ENCODE results near the gene KRTAP5-1. TPM values are rescaled to one million over a fixed set of nuclear protein-coding genes. Genes with fewer than 3 reads are reported as not detected.

Gene KRTAP5-1
- total and polyA plus RNA-seq, 10 of the 15 experiments (the other 5 are each of a cell fraction or from before 2014, with no cell fraction given) = not detected

DNA sequence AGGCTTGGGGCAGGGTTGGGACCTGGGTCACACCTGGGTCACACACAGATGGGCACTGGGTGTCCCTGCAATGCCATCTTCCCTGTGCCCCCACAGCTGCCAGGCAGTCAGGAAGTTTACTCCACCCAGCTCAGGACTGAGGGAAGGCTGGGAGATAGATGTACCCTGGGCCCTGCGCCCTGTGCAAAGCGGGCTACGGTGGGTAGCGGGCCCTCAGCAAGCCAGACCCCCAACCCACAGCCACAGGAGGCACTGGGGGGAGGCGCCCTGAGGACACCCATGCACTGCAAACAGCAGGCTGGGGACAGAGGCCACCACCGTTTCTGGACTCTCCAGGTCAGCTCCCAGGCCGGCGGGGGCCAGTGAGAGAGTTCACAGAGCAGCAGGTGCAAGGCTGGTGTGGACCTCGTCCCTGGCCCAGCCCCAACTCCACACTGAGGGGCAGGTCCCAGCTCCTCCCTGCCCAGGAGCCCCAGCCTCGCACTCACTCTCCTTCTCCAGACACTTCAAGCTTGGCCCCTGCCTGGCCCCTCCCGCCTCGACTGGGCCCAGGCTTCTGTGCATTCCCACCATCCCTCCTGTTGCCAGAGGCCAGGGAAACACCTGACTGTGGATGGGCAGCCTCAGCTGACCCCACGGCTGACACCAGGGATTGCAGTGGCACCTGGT, 17.9 kb downstream of the KRTAP5-1 start:
- Histone ChIP-seq H3K4me3 (no peak overlapping the region), H3K9me3 (replicated peaks; ENCODE audit: control insufficient read depth, insufficient read depth, low read length) (no peaks in the 10 kb centered on the region), H3K27me3 (replicated peaks in 1 of 2; ENCODE audit: control insufficient read depth in 2 of 2, insufficient read depth in 2 of 2, low read length in 1 of 2) (peaks cover 2 to 3% of the 10 kb centered on the region in 2 experiments; a peak in 3 of 4 replicates), H2AFZ (ENCODE audit: control insufficient read depth, low read depth, low read length) (no peak overlapping the region), H4K20me1 (ENCODE audit: control insufficient read depth, insufficient read depth) (no peaks in the 10 kb centered on the region), H3K27ac (ENCODE audit: control insufficient read depth, insufficient read depth) (no peak overlapping the region), H3K9ac (ENCODE audit: control insufficient read depth, insufficient read depth, low read length) (no peak overlapping the region), H3K4me1 (ENCODE audit: control insufficient read depth, insufficient read depth, low read length) (no peaks in the 10 kb centered on the region), H3K36me3 (ENCODE audit: control insufficient read depth in 2 of 2, insufficient read depth in 2 of 2, low read length in 1 of 2) (no peaks in the 10 kb centered on the region), H3K4me2 (ENCODE audit: control insufficient read depth, insufficient read depth) (no peak overlapping the region), H3K79me2 (ENCODE audit: control insufficient read depth, insufficient read depth, low read length) (no peaks in the 10 kb centered on the region)
- intact Hi-C loops (cut with micrococcal nuclease; ENCODE audit: unreplicated experiment) = no loop called here
- no TSS peak for BruUV-seq (replicated peaks)
- FAIRE-seq (no peak), ATAC-seq (no peak), DNase-seq (ENCODE audit: low read depth, low spot score) (no peak)
- WGBS (ENCODE audit: insufficient coverage, insufficient replicate concordance, low lambda C conversion rate, missing lambda C conversion rate) = 37% methylated on average over 12 of the region's 13 CpGs
- ChIA-PET POLR2A (no interaction called here), CTCF (no interaction called here), RAD21 (ENCODE audit: unreplicated experiment) (interaction anchor here (1.4 kb wide), 1 partner anchor 61 kb away, joined by 3 read pairs; no protein-coding TSS in a partner anchor), SMC1A (ENCODE audit: uncharacterized antibody, unreplicated experiment) (no interaction called here)
- in situ Hi-C loops (cut with MboI) = no loop called here
- no peak for TF ChIP-seq FOXM1 (IDR thresholded peaks at IDR 0.05; ENCODE audit: low read depth, low read length)

DNA sequence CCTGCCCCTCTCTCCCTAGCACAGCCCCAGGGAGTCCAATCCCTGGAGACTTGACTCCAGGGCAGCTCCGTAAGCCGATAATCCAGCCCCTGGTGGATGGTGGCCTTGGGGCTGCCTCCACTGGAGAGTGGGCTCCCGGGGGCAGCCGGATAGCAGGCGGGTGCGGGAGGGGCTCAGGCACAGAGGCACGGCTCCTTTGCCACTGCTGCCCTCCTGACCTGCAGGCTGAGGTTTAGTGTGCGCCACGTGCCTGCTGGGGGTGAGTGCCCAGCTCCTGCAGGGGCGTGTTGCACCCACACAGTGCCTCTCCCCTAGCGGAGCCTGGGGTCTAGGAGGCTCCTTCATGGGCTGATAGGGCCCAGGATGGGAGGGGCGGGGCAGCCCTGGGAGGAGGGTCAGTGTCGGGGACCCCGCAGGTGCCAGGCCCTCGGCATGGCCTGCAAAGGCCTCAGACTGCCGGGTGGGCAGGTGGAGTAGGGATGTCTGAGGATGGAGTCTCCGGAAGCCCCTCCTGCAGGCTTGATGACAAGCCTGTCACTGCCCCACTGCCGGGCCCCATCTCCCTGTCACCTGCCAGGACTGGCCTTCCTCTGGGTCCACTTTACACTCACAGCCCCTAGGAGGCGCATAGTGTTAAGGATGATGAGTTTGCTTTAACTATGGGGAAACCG, 18.6 kb downstream of the KRTAP5-1 start:
- POLR2A ChIA-PET = no interaction called here
- Histone ChIP-seq H3K36me3 (ENCODE audit: control insufficient read depth in 2 of 2, insufficient read depth in 2 of 2, low read length in 1 of 2) (no peaks in the 10 kb centered on the region), H3K4me2 (ENCODE audit: control insufficient read depth, insufficient read depth) (no peak overlapping the region), H4K20me1 (ENCODE audit: control insufficient read depth, insufficient read depth) (no peaks in the 10 kb centered on the region), H3K27ac (ENCODE audit: control insufficient read depth, insufficient read depth) (no peak overlapping the region), H3K9me3 (replicated peaks; ENCODE audit: control insufficient read depth, insufficient read depth, low read length) (no peaks in the 10 kb centered on the region), H3K4me1 (ENCODE audit: control insufficient read depth, insufficient read depth, low read length) (no peaks in the 10 kb centered on the region), H3K27me3 (replicated peaks in 1 of 2; ENCODE audit: control insufficient read depth in 2 of 2, insufficient read depth in 2 of 2, low read length in 1 of 2) (peaks cover 2 to 3% of the 10 kb centered on the region in 2 experiments; a peak in 3 of 4 replicates), H3K79me2 (ENCODE audit: control insufficient read depth, insufficient read depth, low read length) (no peaks in the 10 kb centered on the region), H3K9ac (ENCODE audit: control insufficient read depth, insufficient read depth, low read length) (no peak overlapping the region), H2AFZ (ENCODE audit: control insufficient read depth, low read depth, low read length) (no peak overlapping the region), H3K4me3 (no peak overlapping the region)
- in situ Hi-C loops (cut with MboI) = no loop called here
- FAIRE-seq = no peak
- BruUV-seq (replicated peaks) = no TSS peak
- no peak for ATAC-seq
- TF ChIP-seq NRF1 (conservative IDR thresholded peaks at IDR 0.05; ENCODE audit: low read depth, low read length) = no peak
- no peak for TF ChIP-seq RCOR1 (conservative IDR thresholded peaks at IDR 0.05; ENCODE audit: low read depth, low read length)
- TF ChIP-seq, protein P1, sequence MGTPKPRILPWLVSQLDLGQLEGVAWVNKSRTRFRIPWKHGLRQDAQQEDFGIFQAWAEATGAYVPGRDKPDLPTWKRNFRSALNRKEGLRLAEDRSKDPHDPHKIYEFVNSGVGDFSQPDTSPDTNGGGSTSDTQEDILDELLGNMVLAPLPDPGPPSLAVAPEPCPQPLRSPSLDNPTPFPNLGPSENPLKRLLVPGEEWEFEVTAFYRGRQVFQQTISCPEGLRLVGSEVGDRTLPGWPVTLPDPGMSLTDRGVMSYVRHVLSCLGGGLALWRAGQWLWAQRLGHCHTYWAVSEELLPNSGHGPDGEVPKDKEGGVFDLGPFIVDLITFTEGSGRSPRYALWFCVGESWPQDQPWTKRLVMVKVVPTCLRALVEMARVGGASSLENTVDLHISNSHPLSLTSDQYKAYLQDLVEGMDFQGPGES (IDR thresholded peaks at IDR 0.05) = no peak
- TF ChIP-seq, protein P2, sequence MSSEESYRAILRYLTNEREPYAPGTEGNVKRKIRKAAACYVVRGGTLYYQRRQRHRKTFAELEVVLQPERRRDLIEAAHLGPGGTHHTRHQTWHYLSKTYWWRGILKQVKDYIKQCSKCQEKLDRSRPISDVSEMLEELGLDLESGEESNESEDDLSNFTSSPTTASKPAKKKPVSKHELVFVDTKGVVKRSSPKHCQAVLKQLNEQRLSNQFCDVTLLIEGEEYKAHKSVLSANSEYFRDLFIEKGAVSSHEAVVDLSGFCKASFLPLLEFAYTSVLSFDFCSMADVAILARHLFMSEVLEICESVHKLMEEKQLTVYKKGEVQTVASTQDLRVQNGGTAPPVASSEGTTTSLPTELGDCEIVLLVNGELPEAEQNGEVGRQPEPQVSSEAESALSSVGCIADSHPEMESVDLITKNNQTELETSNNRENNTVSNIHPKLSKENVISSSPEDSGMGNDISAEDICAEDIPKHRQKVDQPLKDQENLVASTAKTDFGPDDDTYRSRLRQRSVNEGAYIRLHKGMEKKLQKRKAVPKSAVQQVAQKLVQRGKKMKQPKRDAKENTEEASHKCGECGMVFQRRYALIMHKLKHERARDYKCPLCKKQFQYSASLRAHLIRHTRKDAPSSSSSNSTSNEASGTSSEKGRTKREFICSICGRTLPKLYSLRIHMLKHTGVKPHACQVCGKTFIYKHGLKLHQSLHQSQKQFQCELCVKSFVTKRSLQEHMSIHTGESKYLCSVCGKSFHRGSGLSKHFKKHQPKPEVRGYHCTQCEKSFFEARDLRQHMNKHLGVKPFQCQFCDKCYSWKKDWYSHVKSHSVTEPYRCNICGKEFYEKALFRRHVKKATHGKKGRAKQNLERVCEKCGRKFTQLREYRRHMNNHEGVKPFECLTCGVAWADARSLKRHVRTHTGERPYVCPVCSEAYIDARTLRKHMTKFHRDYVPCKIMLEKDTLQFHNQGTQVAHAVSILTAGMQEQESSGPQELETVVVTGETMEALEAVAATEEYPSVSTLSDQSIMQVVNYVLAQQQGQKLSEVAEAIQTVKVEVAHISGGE (CRISPR knock-in tag; IDR thresholded peaks at IDR 0.05) = no peak
- no peak for TF ChIP-seq RUNX3 (IDR thresholded peaks at IDR 0.05; ENCODE audit: low read length)
- SMC1A ChIA-PET (ENCODE audit: uncharacterized antibody, unreplicated experiment) = no interaction called here
- DNase-seq (ENCODE audit: low read depth, low spot score) = no peak
- CTCF ChIA-PET = no interaction called here
- 41% methylated on average over 20 of the region's 20 CpGs for WGBS (ENCODE audit: insufficient coverage, insufficient replicate concordance, low lambda C conversion rate, missing lambda C conversion rate)
- RAD21 ChIA-PET (ENCODE audit: unreplicated experiment) = interaction anchor here (1.7 kb wide), 1 partner anchor 8 kb away, joined by 5 read pairs; no protein-coding TSS in a partner anchor
- intact Hi-C loops (cut with micrococcal nuclease; ENCODE audit: unreplicated experiment) = no loop called here
